Measurements from ENCODE around the gene CSAG3. TPM values are rescaled to one million over a fixed set of nuclear protein-coding genes. Genes with fewer than 3 reads are reported as not detected.
"Not testable (repeated sequence)": the region's sequence is repeated elsewhere in the genome, so short reads cannot be mapped to it uniquely, and the experiment has no call there.

Gene CSAG3
- not detected for polyA plus RNA-seq (ENCODE audit: insufficient read length in 10 of 10)
- long read RNA-seq, donor 1 = 0 reads
- long read RNA-seq, donor 2 = 0 reads
- long read RNA-seq, donor 3 = 0 reads
- long read RNA-seq, donor 4 = 0 reads
- long read RNA-seq, donor 5 = 0 reads
- long read RNA-seq, donor 6 = 0 reads
- long read RNA-seq, donor 7 = 0 reads
- long read RNA-seq, donor 8 = 0 reads
- long read RNA-seq, donor 9 = 0 reads

GRCh38 chrX:152758918-152759317 lies at the start of gene CSAG3:
Gene CSAG3 (plus strand): TSS chrX:152759218.
- not testable (repeated sequence) for DNase-seq

- DNase-seq = not testable (repeated sequence)
Measured at GRCh38 chrX:152713195-152713594, 45.8 kb upstream of the CSAG3 start.

- DNase-seq = not testable (repeated sequence)
Measured at GRCh38 chrX:152713815-152714787, 44.9 kb upstream of the CSAG3 start, which contains the start of gene MAGEA2B. Gene MAGEA2B (plus strand): TSS chrX:152714628. CDS start chrX:152717107, 2,479 bp downstream.

GRCh38 chrX:152725409-152725808 lies 33.6 kb upstream of the CSAG3 start:
- DNase-seq = no peak

- no peak for DNase-seq
Measured at GRCh38 chrX:152733261-152733975, 25.6 kb upstream of the CSAG3 start, which contains the start of the genes CSAG1 and MAGEA12. Gene CSAG1 (minus strand): TSS chrX:152733721. CDS start chrX:152732460, 1,261 bp downstream. Gene MAGEA12 (plus strand): TSS chrX:152733757. CDS start chrX:152736162, 2,405 bp downstream.

- DNase-seq = not testable (repeated sequence)
Measured at GRCh38 chrX:152734143-152734858, 24.7 kb upstream of the CSAG3 start.

GRCh38 chrX:152735101-152735500 lies 23.9 kb upstream of the CSAG3 start:
- DNase-seq = no peak

GRCh38 chrX:152735860-152736511 lies 23.0 kb upstream of the CSAG3 start:
- DNase-seq = no peak

- DNase-seq = not testable (repeated sequence)
Measured at GRCh38 chrX:152736528-152736927, 22.5 kb upstream of the CSAG3 start.

GRCh38 chrX:152738560-152738959 lies 20.5 kb upstream of the CSAG3 start:
- no peak for DNase-seq

- not testable (repeated sequence) for DNase-seq
Measured at GRCh38 chrX:152753686-152754650, 5.0 kb upstream of the CSAG3 start, which contains the start of gene MAGEA2. Gene MAGEA2 (minus strand): TSS chrX:152753842. CDS start chrX:152751363, 2,479 bp downstream.

GRCh38 chrX:152754871-152755270 lies 4.1 kb upstream of the CSAG3 start:
- not testable (repeated sequence) for DNase-seq

GRCh38 chrX:152759544-152759943 lies 526 bp downstream of the CSAG3 start:
- DNase-seq = not testable (repeated sequence)

- not testable (repeated sequence) for DNase-seq
Measured at GRCh38 chrX:152761582-152761981, 2.6 kb downstream of the CSAG3 start.

- DNase-seq = not testable (repeated sequence)
Measured at GRCh38 chrX:152766562-152766961, 7.5 kb downstream of the CSAG3 start.

- DNase-seq = not testable (repeated sequence)
Measured at GRCh38 chrX:152769549-152770289, 10.7 kb downstream of the CSAG3 start, which contains the start of gene MAGEA6. Gene MAGEA6 (minus strand): TSS chrX:152769689. CDS start chrX:152767650, 2,039 bp downstream.

GRCh38 chrX:152787062-152787461 lies 28.0 kb downstream of the CSAG3 start:
- DNase-seq = not testable (repeated sequence)

GRCh38 chrX:152798945-152799344 lies 39.9 kb downstream of the CSAG3 start:
- no peak for DNase-seq

All from muscle of back (tissue), 13 donors.